SK-N-SH (cell line): ENCODE results near the gene SLC26A3. TPM values are rescaled to one million over a fixed set of nuclear protein-coding genes. Genes with fewer than 3 reads are reported as not detected.

ENCODE experiments used
- CTCF ChIA-PET: fragments of 300-600, 350-600 bp; formaldehyde crosslinking; extraction: SDS; loops from one replicate; lab custom pipeline; 2021; lab: Yijun Ruan, JAX
- POLR2A ChIA-PET: fragments of 350-600 bp; sonication (Branson Sonifier 250); formaldehyde crosslinking; extraction: SDS; loops from one replicate; lab custom pipeline; 2020; ENCODE audit warnings: antibody characterized with exemption, inconsistent platforms; lab: Yijun Ruan, JAX
- DNase-seq: peaks from one replicate; pipeline ENCODE4 v3.0.0; 2012
- H2AFZ ChIP-seq: fragments of 200-600 bp; sonication (generic); 2 replicates; pipeline ENCODE4 v1.8.1; 2016; ENCODE audit warnings: antibody characterized with exemption, mild to moderate bottlenecking, low read depth
- H3F3A ChIP-seq: fragments of 200-600 bp; sonication (generic); replicated peaks from 2 replicates; pipeline ENCODE3; 2016; ENCODE audit warnings: antibody characterized with exemption, mild to moderate bottlenecking; ENCODE audit not compliant: insufficient read depth
- H3K27ac ChIP-seq, 2 experiments: fragments of 200-500 bp in 1 of 2; fragments of 200-600 bp in 1 of 2; sonication (Bioruptor generic) in 1 of 2; sonication (generic), shearing (Covaris generic) in 1 of 2; 2 replicates each; pipeline versions ENCODE4 v1.5.1 to v1.6.1; 2014 to 2016; ENCODE audit warnings: low read depth in 2 of 2, inconsistent platforms in 1 of 2, low read length in 1 of 2, mild to moderate bottlenecking in 1 of 2, mixed read lengths in 1 of 2
- H3K27me3 ChIP-seq: fragments of 200-600 bp; sonication (generic), shearing (Covaris generic); 2 replicates; pipeline ENCODE4 v1.6.1; 2016; ENCODE audit warnings: mixed run types; ENCODE audit not compliant: insufficient read depth
- H3K36me3 ChIP-seq, 2 experiments: fragments of 200-500 bp in 1 of 2; fragments of 200-600 bp in 1 of 2; sonication (Bioruptor generic) in 1 of 2; sonication (generic) in 1 of 2; replicated peaks in 1 of 2; 2 replicates each; pipeline versions ENCODE3 to v1.5.1; 2014 to 2016; ENCODE audit warnings: low read length in 1 of 2, mild to moderate bottlenecking in 1 of 2; ENCODE audit not compliant: insufficient read depth in 2 of 2, control insufficient read depth in 1 of 2
- H3K4me1 ChIP-seq, 2 experiments: fragments of 200-500 bp in 1 of 2; fragments of 200-600 bp in 1 of 2; sonication (Bioruptor generic) in 1 of 2; sonication (generic), shearing (Covaris generic) in 1 of 2; 2 replicates each; pipeline versions ENCODE4 v1.5.1 to v1.6.1; 2014 to 2016; ENCODE audit warnings: low read depth in 1 of 2, low read length in 1 of 2, mixed run types in 1 of 2; ENCODE audit not compliant: insufficient read depth in 2 of 2, control insufficient read depth in 1 of 2
- H3K4me2 ChIP-seq: fragments of 200-600 bp; sonication (generic), shearing (Covaris generic); 2 replicates; pipeline ENCODE4 v1.6.1; 2017; ENCODE audit warnings: mixed run types
- H3K4me3 ChIP-seq, 2 experiments: fragments of 200-500 bp in 1 of 2; fragments of 200-600 bp in 1 of 2; sonication (Bioruptor generic) in 1 of 2; sonication (generic), shearing (Covaris generic) in 1 of 2; 2 replicates each; pipeline versions ENCODE4 v1.5.1 to v1.8.1; 2014 to 2016; ENCODE audit warnings: low read depth in 2 of 2, inconsistent platforms in 1 of 2, low read length in 1 of 2, mild to moderate bottlenecking in 1 of 2, mixed read lengths in 1 of 2, moderate library complexity in 1 of 2
- H3K79me2 ChIP-seq: fragments of 200-600 bp; sonication (generic); 2 replicates; pipeline ENCODE4 v1.8.1; 2017; ENCODE audit warnings: mild to moderate bottlenecking; ENCODE audit not compliant: insufficient read depth
- H3K9ac ChIP-seq: fragments of 200-600 bp; sonication (generic); 2 replicates; pipeline ENCODE4 v1.6.1; 2017; ENCODE audit warnings: mixed run types
- H3K9me2 ChIP-seq: fragments of 200-600 bp; sonication (generic); 2 replicates; pipeline ENCODE4 v1.6.1; 2017; ENCODE audit warnings: mixed run types
- H3K9me3 ChIP-seq: fragments of 200-600 bp; sonication (generic); 2 replicates; pipeline ENCODE4 v1.6.1; 2017; ENCODE audit warnings: mixed run types, mild to moderate bottlenecking, moderate library complexity
- H4K20me1 ChIP-seq: fragments of 200-600 bp; sonication (generic); 2 replicates; pipeline ENCODE4 v1.6.1; 2017; ENCODE audit warnings: mild to moderate bottlenecking, mixed run types; ENCODE audit not compliant: insufficient read depth
- FOXM1 ChIP-seq: IDR thresholded peaks from 2 replicates; pipeline ENCODE4 v1.4.0; 2012; ENCODE audit warnings: low read depth, mild to moderate bottlenecking
- GATA2 ChIP-seq: sonication (generic); formaldehyde crosslinking; IDR thresholded peaks from 2 replicates; pipeline ENCODE4 v1.5.0; 2020; ENCODE audit warnings: mild to moderate bottlenecking, missing genetic modification reagents
- JUND ChIP-seq: IDR thresholded peaks from 2 replicates; pipeline ENCODE4 v1.4.0; 2012
- MEF2A ChIP-seq: IDR thresholded peaks from 2 replicates; pipeline ENCODE4 v1.4.0; 2012; ENCODE audit warnings: low read depth, borderline replicate concordance
- MXI1 ChIP-seq: IDR thresholded peaks from 2 replicates; pipeline ENCODE4 v1.6.1; 2012; ENCODE audit warnings: mild to moderate bottlenecking, low read depth, low read length, improper control_type of control experiment
- NFIC ChIP-seq: IDR thresholded peaks from 2 replicates; pipeline ENCODE4 v1.4.0; 2012; ENCODE audit warnings: borderline replicate concordance
- NRF1 ChIP-seq: IDR thresholded peaks from 2 replicates; pipeline ENCODE4 v1.6.1; 2012; ENCODE audit warnings: low read depth, mild to moderate bottlenecking, low read length
- POLR2AphosphoS5 ChIP-seq: IDR thresholded peaks from 2 replicates; pipeline ENCODE4 v1.6.1; 2012; ENCODE audit warnings: low read depth, low read length
- RAD21 ChIP-seq: IDR thresholded peaks from 2 replicates; pipeline ENCODE4 v1.6.1; 2012; ENCODE audit warnings: mild to moderate bottlenecking, low read length
- RCOR1 ChIP-seq: fragments of 150-350 bp; IDR thresholded peaks from 2 replicates; pipeline ENCODE4 v1.6.1; 2017; ENCODE audit warnings: antibody characterized with exemption, low read length
- RFX5 ChIP-seq: IDR thresholded peaks from 2 replicates; pipeline ENCODE4 v1.6.1; 2012; ENCODE audit warnings: mild to moderate bottlenecking, improper control_type of control experiment, low read length
- RXRA ChIP-seq: IDR thresholded peaks from 2 replicates; pipeline ENCODE4 v1.4.0; 2012; ENCODE audit warnings: low read depth, mild to moderate bottlenecking, borderline replicate concordance
- SMC3 ChIP-seq: IDR thresholded peaks from 2 replicates; pipeline ENCODE4 v1.6.1; 2012; ENCODE audit warnings: low read depth, low read length, improper control_type of control experiment
- TAF1 ChIP-seq: IDR thresholded peaks from 2 replicates; pipeline ENCODE4 v1.6.1; 2012; ENCODE audit warnings: low read depth, mild to moderate bottlenecking, low read length, moderate library complexity, borderline replicate concordance
- TCF12 ChIP-seq: IDR thresholded peaks from 2 replicates; pipeline ENCODE4 v1.4.0; 2012
- TEAD4 ChIP-seq: IDR thresholded peaks from 2 replicates; pipeline ENCODE4 v1.4.0; 2012; ENCODE audit warnings: mild to moderate bottlenecking, borderline replicate concordance; ENCODE audit not compliant: insufficient read depth
- YY1 ChIP-seq: IDR thresholded peaks from 2 replicates; pipeline ENCODE4 v1.4.0; 2012; ENCODE audit warnings: low read depth, mild to moderate bottlenecking
- WGBS: methylation state at CpG from one replicate; pipeline ENCODE4 v1.1.6; 2017; ENCODE audit warnings: low lambda C conversion rate; 5-methylcytosine and 5-hydroxymethylcytosine counted together
- polyA plus RNA-seq, 3 experiments: library from polyadenylated mRNA; depleted of rRNA; stranded (reverse); fragments of >200 nt; gene quantifications; 2 replicates each; pipeline ENCODE4 v1.2.3, GENCODE V29; 2012
- TF ChIP-seq, protein P1 (sequence below): IDR thresholded peaks from 2 replicates; pipeline ENCODE4; 2012
- TF ChIP-seq, protein P2 (sequence below): fragments of 150-350 bp; IDR thresholded peaks from 2 replicates; pipeline ENCODE4 v1.6.1; 2016; ENCODE audit warnings: mild to moderate bottlenecking, low read depth, low read length
- TF ChIP-seq, protein P3 (sequence below): IDR thresholded peaks from 2 replicates; pipeline ENCODE4 v1.6.1; 2012; ENCODE audit warnings: mild to moderate bottlenecking, low read depth, low read length, moderate library complexity

SLC26A3 gene
- polyA plus RNA-seq, 1 of the 3 experiments (the other 2 are of a cell fraction), result not detected

DNA sequence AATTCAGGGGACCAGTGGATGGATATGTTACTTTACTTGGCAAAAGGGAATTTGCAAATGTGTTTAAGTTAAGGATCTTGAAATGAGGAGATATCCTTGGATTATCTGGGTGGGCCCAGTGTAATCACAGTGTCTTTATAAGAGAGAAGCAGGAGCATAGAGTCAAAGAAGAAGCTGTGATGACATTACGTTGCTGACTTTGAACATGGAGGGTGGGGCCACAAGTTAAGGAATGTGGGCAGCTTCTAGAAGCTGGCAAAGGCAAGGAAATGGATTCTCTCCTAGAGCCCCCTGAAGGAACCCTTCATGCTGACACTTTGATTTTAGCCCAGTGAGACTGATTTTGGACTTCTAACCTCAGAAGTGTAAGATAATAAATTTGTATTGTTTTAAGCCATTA lies 21.8 kb upstream of the SLC26A3 start:
- H3K4me3 ChIP-seq, result no peak overlapping the region
- H3K27ac ChIP-seq, result no peak overlapping the region
- no peaks in the 10 kb centered on the region for H3F3A ChIP-seq
- no peak for TF ChIP-seq MEF2A
- H3K9ac ChIP-seq, result no peak overlapping the region
- DNase-seq, result no peak
- H2AFZ ChIP-seq, result no peak overlapping the region
- ChIA-PET POLR2A (no interaction called here), CTCF (no interaction called here)
- no peaks in the 10 kb centered on the region for H3K79me2 ChIP-seq
- no peaks in the 10 kb centered on the region for H3K27me3 ChIP-seq
- WGBS, result 42% methylated on average over 1 of the region's 1 CpG
- no peaks in the 10 kb centered on the region for H3K36me3 ChIP-seq
- H3K4me2 ChIP-seq, result no peak overlapping the region
- no peaks in the 10 kb centered on the region for H3K4me1 ChIP-seq
- no peaks in the 10 kb centered on the region for H4K20me1 ChIP-seq
- no peaks in the 10 kb centered on the region for H3K9me2 ChIP-seq
- H3K9me3 ChIP-seq, result no peaks in the 10 kb centered on the region

DNA sequence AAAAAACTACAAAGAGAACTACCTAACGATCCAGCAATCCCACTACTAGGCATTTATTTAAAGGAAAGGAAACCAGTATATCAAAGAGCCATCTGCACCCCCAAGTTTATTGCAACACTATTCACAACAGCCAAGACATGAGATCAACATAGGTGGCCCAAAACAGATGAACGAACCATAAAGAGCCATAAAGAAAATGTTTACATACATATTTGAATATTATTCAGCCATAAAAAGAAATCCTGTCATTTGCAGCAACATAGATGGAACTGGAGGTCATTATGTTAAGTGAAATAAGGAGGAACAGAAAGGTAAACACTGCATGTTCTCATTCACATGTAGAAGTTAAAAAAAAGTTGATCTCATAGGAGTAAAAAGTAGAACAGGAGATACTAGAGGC lies 15.6 kb upstream of the SLC26A3 start:
- H2AFZ ChIP-seq, result no peak overlapping the region
- no peaks in the 10 kb centered on the region for H3K36me3 ChIP-seq
- no peaks in the 10 kb centered on the region for H3K79me2 ChIP-seq
- no peaks in the 10 kb centered on the region for H3K9me2 ChIP-seq
- no peak for DNase-seq
- no peak overlapping the region for H3K4me2 ChIP-seq
- ChIA-PET POLR2A (no interaction called here), CTCF (interaction anchor here (3.2 kb wide), 1 partner anchor 56 kb away, joined by 6 read pairs; no protein-coding TSS in a partner anchor)
- no peak overlapping the region for H3K4me3 ChIP-seq
- TF ChIP-seq RXRA (no peak), MXI1 (no peak), TAF1 (no peak), TCF12 (no peak), JUND (no peak), YY1 (no peak), NRF1 (no peak), RCOR1 (no peak), NFIC (no peak), RFX5 (no peak), RAD21 (no peak), FOXM1 (no peak), SMC3 (no peak), POLR2AphosphoS5 (no peak)
- no peaks in the 10 kb centered on the region for H4K20me1 ChIP-seq
- no peaks in the 10 kb centered on the region for H3K9me3 ChIP-seq
- WGBS, result 37% methylated on average over 2 of the region's 2 CpGs
- no peaks in the 10 kb centered on the region for H3K4me1 ChIP-seq
- H3K27me3 ChIP-seq, result no peaks in the 10 kb centered on the region
- no peak overlapping the region for H3K9ac ChIP-seq
- no peak overlapping the region for H3K27ac ChIP-seq
- no peaks in the 10 kb centered on the region for H3F3A ChIP-seq

DNA sequence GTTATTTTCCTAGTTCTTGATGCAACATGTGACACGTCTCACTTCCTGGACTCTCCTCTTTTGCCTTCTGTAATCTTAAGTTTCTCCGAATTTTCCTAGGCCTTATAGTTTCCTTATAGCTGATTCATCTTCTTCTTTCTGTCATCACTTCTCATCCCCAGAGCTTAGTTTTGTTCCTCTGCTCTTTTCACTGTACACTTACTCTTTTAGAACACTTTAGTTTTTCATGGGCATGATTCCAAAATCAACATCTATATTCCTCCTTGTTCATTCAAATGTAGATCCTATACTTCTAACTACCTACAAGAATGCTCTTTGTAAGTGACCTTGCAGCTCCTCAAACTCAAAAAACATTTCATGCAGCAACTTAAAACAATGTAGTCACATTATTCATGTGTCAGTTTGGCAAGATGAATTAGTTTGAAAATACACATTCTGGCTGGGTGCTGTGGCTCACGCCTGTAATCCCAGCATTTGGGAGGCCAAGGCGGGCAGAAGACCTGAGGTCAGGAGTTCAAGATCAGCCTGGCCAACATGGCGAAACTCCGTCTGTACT lies 13.1 kb upstream of the SLC26A3 start:
- no peaks in the 10 kb centered on the region for H3K4me1 ChIP-seq
- POLR2A ChIA-PET, result no interaction called here
- H3K27ac ChIP-seq, result no peak overlapping the region
- 85% methylated on average over 6 of the region's 6 CpGs for WGBS
- H3K4me3 ChIP-seq, result no peak overlapping the region
- no peak for DNase-seq
- H3F3A ChIP-seq, result no peaks in the 10 kb centered on the region
- H3K36me3 ChIP-seq, result no peaks in the 10 kb centered on the region
- no peaks in the 10 kb centered on the region for H3K9me3 ChIP-seq
- no peaks in the 10 kb centered on the region for H4K20me1 ChIP-seq
- H3K9ac ChIP-seq, result no peak overlapping the region
- H3K79me2 ChIP-seq, result no peaks in the 10 kb centered on the region
- no peak overlapping the region for H3K4me2 ChIP-seq
- H3K9me2 ChIP-seq, result no peaks in the 10 kb centered on the region
- no peak overlapping the region for H2AFZ ChIP-seq
- CTCF ChIA-PET, result interaction anchor here (0.7 to 3.2 kb wide), 5 partner anchors 9 to 1639 kb away, joined by 3 to 6 read pairs (median 4); no protein-coding TSS in a partner anchor
- no peaks in the 10 kb centered on the region for H3K27me3 ChIP-seq
- TF ChIP-seq TEAD4 (no peak), NRF1 (no peak), GATA2 (CRISPR knock-in tag) (no peak), RCOR1 (no peak), NFIC (no peak)
- TF ChIP-seq, protein P1, sequence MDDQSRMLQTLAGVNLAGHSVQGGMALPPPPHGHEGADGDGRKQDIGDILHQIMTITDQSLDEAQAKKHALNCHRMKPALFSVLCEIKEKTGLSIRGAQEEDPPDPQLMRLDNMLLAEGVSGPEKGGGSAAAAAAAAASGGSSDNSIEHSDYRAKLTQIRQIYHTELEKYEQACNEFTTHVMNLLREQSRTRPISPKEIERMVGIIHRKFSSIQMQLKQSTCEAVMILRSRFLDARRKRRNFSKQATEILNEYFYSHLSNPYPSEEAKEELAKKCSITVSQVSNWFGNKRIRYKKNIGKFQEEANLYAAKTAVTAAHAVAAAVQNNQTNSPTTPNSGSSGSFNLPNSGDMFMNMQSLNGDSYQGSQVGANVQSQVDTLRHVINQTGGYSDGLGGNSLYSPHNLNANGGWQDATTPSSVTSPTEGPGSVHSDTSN, result no peak
- TF ChIP-seq, protein P2, sequence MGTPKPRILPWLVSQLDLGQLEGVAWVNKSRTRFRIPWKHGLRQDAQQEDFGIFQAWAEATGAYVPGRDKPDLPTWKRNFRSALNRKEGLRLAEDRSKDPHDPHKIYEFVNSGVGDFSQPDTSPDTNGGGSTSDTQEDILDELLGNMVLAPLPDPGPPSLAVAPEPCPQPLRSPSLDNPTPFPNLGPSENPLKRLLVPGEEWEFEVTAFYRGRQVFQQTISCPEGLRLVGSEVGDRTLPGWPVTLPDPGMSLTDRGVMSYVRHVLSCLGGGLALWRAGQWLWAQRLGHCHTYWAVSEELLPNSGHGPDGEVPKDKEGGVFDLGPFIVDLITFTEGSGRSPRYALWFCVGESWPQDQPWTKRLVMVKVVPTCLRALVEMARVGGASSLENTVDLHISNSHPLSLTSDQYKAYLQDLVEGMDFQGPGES, result no peak
- TF ChIP-seq, protein P3, sequence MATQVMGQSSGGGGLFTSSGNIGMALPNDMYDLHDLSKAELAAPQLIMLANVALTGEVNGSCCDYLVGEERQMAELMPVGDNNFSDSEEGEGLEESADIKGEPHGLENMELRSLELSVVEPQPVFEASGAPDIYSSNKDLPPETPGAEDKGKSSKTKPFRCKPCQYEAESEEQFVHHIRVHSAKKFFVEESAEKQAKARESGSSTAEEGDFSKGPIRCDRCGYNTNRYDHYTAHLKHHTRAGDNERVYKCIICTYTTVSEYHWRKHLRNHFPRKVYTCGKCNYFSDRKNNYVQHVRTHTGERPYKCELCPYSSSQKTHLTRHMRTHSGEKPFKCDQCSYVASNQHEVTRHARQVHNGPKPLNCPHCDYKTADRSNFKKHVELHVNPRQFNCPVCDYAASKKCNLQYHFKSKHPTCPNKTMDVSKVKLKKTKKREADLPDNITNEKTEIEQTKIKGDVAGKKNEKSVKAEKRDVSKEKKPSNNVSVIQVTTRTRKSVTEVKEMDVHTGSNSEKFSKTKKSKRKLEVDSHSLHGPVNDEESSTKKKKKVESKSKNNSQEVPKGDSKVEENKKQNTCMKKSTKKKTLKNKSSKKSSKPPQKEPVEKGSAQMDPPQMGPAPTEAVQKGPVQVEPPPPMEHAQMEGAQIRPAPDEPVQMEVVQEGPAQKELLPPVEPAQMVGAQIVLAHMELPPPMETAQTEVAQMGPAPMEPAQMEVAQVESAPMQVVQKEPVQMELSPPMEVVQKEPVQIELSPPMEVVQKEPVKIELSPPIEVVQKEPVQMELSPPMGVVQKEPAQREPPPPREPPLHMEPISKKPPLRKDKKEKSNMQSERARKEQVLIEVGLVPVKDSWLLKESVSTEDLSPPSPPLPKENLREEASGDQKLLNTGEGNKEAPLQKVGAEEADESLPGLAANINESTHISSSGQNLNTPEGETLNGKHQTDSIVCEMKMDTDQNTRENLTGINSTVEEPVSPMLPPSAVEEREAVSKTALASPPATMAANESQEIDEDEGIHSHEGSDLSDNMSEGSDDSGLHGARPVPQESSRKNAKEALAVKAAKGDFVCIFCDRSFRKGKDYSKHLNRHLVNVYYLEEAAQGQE, result no peak
